Mucosa of stomach (tissue), 1 donor: ENCODE results near the gene OR6X1.

Experiments used
- H3K27me3 ChIP-seq: one replicate; pipeline ENCODE4 v1.7.0; 2013; ENCODE audit warnings: mild to moderate bottlenecking, low read length; ENCODE audit not compliant: control insufficient read depth, insufficient read depth
- H3K36me3 ChIP-seq: one replicate; pipeline ENCODE4 v1.7.0; 2013; ENCODE audit warnings: low read length; ENCODE audit not compliant: control insufficient read depth, insufficient read depth
- H3K4me1 ChIP-seq: one replicate; pipeline ENCODE4 v1.7.0; 2013; ENCODE audit warnings: mild to moderate bottlenecking, low read length; ENCODE audit not compliant: control insufficient read depth, insufficient read depth
- H3K4me3 ChIP-seq: one replicate; pipeline ENCODE4 v1.7.0; 2013; ENCODE audit warnings: low read length
- H3K9ac ChIP-seq: one replicate; pipeline ENCODE4 v1.7.0; 2013; ENCODE audit warnings: mild to moderate bottlenecking, low read length, moderate library complexity
- H3K9me3 ChIP-seq: one replicate; pipeline ENCODE4 v1.7.0; 2013; ENCODE audit warnings: mild to moderate bottlenecking, low read length, moderate library complexity; ENCODE audit not compliant: control insufficient read depth
- donor health status: Pancreatic carcinoma.

The OR6X1 gene

DNA sequence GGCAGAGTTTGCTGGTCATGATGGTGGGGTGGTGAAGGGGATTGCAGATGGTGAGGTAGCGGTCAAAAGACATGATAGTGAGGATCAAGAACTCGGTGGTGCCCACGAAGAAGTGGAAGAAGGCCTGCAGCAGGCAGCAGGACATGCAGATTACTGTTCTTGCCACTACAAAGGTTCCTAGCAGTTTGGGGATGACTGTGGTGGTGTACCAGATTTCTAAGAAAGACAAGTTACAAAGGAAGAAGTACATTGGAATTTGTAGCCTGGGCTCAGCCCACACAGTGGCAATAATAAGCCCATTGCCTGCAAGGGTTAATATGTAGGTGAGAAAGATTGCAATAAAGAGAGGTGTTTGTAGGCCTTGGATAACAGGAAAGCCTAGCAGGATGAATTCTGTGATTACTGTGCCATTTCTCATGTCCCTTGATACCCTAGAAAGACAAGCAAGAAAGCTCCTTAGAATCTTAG, at the start of gene OR6X1:
Gene OR6X1 (minus strand): TSS at position 418 of the 468 bp plus-strand sequence. CDS start 0 bp downstream, at position 418.
- H3K4me3 ChIP-seq = no peak within 1 kb of the TSS
- peaks cover 10% of the 10 kb centered on the region for H3K4me1 ChIP-seq
- no peaks in the 10 kb centered on the region for H3K9me3 ChIP-seq
- no peaks in the 10 kb centered on the region for H3K36me3 ChIP-seq
- H3K27me3 ChIP-seq = no peaks in the 10 kb centered on the region
- H3K9ac ChIP-seq = no peak within 1 kb of the TSS

- Histone ChIP-seq H3K9ac (no peak overlapping the region), H3K4me3 (no peak overlapping the region), H3K4me1 (peaks cover 15% of the 10 kb centered on the region), H3K27me3 (no peaks in the 10 kb centered on the region), H3K9me3 (no peaks in the 10 kb centered on the region), H3K36me3 (no peaks in the 10 kb centered on the region)
Observed at GRCh38 chr11:123801765-123802164, 47.4 kb upstream of the OR6X1 start.

DNA sequence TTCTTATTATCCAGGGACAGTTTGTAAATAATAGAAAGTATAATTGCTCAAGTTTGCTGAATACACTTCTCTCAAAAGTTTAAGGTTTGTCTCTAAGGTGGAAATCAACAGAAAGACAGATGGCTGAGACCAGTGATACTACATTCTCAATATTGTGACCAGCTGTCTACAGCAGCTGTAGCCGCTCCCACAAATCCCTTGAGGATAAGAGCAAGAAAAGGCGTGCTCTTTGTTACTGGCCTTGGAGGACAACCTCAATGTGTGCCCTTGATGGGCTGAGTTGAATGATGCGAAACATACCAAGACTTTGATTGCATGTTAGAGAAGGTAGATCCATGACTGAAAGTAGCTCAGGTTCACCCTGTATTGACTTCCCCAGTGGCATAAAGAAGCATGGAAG, 45.7 kb upstream of the OR6X1 start:
- no peaks in the 10 kb centered on the region for H3K9me3 ChIP-seq
- H3K9ac ChIP-seq = no peak overlapping the region
- H3K4me3 ChIP-seq = no peak overlapping the region
- no peaks in the 10 kb centered on the region for H3K27me3 ChIP-seq
- H3K4me1 ChIP-seq = peaks cover 15% of the 10 kb centered on the region
- H3K36me3 ChIP-seq = no peaks in the 10 kb centered on the region

DNA sequence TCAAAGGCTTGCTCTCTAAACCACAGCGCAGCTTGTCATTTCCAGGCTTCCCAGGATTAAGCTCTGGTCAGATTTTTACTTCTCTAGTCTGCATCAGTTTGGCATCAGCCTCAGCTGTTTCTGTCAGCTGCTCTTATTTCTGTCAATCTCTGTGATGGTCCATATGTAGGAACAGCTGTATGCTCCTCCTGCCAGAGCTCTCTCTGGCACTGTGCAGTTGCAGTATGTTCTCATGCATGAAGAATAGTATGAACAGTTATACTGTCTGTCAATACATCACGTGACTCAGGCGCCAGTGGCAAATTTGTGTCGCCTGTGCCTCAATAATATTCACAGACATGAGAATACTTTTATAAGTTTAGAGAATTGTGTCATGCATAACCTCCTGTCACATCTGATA, 45.1 kb upstream of the OR6X1 start:
- H3K9me3 ChIP-seq = no peaks in the 10 kb centered on the region

DNA sequence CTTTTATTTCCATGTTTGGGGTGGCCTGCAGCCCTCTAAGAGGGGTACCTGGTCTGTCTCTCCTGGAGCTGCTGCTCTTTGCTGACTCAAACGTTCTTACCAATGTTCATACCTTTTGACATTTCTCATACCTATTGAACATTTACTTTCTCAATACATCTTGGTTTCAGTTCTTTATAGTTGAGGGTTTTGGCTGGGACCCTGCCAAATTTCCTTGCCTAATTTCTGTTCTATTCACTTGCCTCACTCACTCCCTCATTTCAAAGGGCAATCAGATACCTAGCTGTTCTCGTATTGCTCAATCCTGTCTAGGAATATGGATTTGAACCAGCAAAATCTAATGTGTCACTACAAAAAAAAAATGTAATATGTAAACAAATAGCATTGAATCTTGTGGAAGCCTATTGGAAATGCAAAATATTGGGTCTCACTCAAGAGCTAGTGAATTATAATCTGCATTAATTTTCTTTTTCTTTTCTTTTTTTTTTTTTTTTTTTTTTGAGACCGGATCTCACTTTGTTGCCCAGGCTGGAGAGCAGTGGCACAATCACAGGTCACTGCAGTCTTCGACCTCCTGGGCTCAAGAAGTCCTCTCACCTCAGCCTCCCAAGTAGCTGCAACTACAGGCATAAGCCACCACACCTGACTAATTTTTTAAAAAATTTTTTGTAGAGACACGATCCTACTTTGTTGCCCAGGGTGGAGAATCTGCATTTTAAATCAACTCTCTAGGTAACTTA, 44.4 kb upstream of the OR6X1 start:
- H3K4me1 ChIP-seq = peaks cover 15% of the 10 kb centered on the region
- no peaks in the 10 kb centered on the region for H3K9me3 ChIP-seq
- no peaks in the 10 kb centered on the region for H3K27me3 ChIP-seq

More for the DNA sequence above, 45.1 kb upstream of the OR6X1 start:
- Histone ChIP-seq H3K27me3 (no peaks in the 10 kb centered on the region), H3K4me3 (no peak overlapping the region), H3K9ac (no peak overlapping the region), H3K4me1 (peaks cover 15% of the 10 kb centered on the region), H3K36me3 (no peaks in the 10 kb centered on the region)

DNA sequence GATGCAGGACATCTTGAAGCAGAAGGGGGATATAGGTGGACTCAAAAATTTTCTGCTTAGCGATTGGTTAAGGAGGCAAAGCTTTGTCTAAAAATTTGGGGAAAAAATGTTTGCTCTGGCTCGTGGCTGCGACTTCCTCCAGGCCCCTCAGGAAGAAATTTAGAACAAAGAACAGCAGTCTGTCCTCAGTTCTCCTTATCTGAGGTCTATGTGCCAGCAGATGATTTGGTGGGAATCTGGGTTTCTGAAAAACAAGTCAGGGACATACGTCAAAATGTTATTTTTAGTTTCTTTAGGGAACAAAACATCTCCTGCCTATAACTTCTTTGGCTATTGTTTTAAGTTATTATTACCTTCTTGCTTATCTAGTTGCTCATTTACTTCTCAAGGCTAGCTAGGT, 43.8 kb upstream of the OR6X1 start:
- Histone ChIP-seq H3K4me1 (peaks cover 15% of the 10 kb centered on the region), H3K4me3 (no peak overlapping the region), H3K9ac (no peak overlapping the region), H3K36me3 (no peaks in the 10 kb centered on the region), H3K9me3 (no peaks in the 10 kb centered on the region), H3K27me3 (no peaks in the 10 kb centered on the region)

More for the DNA sequence above, 44.4 kb upstream of the OR6X1 start:
- H3K4me3 ChIP-seq = no peak overlapping the region
- no peak overlapping the region for H3K9ac ChIP-seq
- H3K36me3 ChIP-seq = no peaks in the 10 kb centered on the region

- Histone ChIP-seq H3K4me3 (no peak overlapping the region), H3K36me3 (no peaks in the 10 kb centered on the region), H3K27me3 (no peaks in the 10 kb centered on the region), H3K9ac (no peak overlapping the region), H3K9me3 (no peaks in the 10 kb centered on the region), H3K4me1 (peaks cover 15% of the 10 kb centered on the region)
Observed at GRCh38 chr11:123797541-123797940, 43.2 kb upstream of the OR6X1 start.

- peaks cover 15% of the 10 kb centered on the region for H3K4me1 ChIP-seq
- H3K36me3 ChIP-seq = no peaks in the 10 kb centered on the region
- no peak overlapping the region for H3K9ac ChIP-seq
- H3K4me3 ChIP-seq = no peak overlapping the region
- no peaks in the 10 kb centered on the region for H3K27me3 ChIP-seq
- H3K9me3 ChIP-seq = no peaks in the 10 kb centered on the region
Observed at GRCh38 chr11:123797114-123797513, 42.8 kb upstream of the OR6X1 start.

GRCh38 chr11:123796226-123796625, 41.9 kb upstream of the OR6X1 start:
- Histone ChIP-seq H3K36me3 (no peaks in the 10 kb centered on the region), H3K9ac (no peak overlapping the region), H3K27me3 (no peaks in the 10 kb centered on the region), H3K4me3 (no peak overlapping the region), H3K4me1 (peaks cover 15% of the 10 kb centered on the region), H3K9me3 (no peaks in the 10 kb centered on the region)

DNA sequence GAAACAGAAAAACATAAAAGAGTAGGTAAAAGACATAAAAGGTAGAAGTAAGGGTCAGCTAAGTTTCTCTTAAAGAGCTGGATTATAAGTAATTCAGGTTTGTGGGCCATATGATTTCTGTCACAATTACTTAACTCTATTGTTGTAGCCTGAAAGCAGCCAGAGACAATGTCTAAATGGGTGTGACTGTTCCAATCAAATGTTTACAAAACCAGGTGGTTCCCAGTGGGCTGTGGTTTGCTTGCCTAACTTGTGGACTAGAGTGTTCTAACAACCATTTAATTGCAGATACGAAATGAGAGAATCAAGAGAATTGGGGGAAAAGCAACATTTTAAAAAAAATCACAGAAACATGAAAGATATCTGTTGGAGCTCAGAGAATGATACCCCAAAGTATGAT, 29.2 kb upstream of the OR6X1 start:
- Histone ChIP-seq H3K27me3 (no peaks in the 10 kb centered on the region), H3K4me3 (no peak overlapping the region), H3K4me1 (peaks cover 22% of the 10 kb centered on the region), H3K9ac (no peak overlapping the region), H3K36me3 (no peaks in the 10 kb centered on the region), H3K9me3 (no peaks in the 10 kb centered on the region)

DNA sequence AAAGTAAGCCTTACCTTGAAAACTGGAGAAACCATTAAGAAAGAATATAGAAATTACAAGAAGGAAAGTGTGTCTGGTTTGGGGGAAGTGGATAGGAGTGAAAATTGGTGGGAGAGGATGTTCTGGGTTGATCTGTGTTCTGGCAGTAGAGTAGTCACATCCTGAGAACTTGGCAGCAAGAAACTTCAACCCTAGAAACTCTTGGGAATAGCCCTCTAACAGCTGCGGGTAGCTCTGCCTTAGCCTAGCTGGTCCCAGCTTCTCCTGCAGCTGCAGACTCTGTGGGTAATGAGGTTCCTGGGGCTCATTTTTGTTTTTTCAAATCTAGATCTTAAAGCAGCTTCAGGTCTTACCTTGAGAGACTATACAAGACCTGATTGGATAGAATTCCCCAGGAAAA, 24.2 kb upstream of the OR6X1 start:
- Histone ChIP-seq H3K9me3 (no peaks in the 10 kb centered on the region), H3K36me3 (no peaks in the 10 kb centered on the region), H3K9ac (no peak overlapping the region), H3K27me3 (no peaks in the 10 kb centered on the region), H3K4me1 (peaks cover 14% of the 10 kb centered on the region), H3K4me3 (no peak overlapping the region)

DNA sequence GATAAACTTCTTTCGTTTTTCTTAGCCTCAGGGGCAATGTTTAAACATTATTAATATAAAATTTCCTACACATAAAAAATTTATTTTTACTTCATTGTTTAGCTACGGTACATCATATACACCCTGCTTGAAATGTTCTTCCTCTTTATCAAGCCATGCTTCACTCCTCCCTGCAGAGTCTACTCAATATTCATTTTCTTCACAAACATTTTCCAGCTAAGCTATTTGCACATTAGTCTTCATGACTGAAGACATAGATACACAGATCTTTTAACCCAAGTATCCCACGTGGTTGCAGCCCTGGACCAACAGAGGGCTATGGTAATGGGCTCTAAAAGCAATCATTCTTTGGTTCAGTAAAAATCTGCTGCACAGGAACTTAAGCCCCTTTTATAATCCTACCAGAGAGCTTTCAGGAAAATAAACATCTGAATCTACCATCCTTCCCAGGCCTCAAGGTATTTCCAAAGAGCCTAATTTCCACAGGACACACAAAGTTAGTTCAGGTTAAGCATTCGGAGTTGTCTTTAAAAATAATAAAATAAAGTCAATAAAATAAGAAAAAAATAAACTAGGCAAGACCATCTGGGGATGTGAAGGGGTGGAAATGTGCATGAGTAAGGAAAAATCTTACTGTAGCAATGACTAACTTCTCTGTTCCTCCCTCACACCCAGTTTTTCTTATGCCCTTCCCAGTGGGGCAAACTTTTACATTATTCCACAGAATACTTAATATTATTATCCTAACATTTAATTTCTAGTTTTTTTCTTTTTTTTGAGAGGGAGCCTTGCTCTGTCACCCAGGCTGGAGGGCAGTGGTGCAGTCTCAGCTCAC, 21.6 kb upstream of the OR6X1 start:
- H3K9ac ChIP-seq = no peak overlapping the region
- no peaks in the 10 kb centered on the region for H3K36me3 ChIP-seq
- H3K27me3 ChIP-seq = no peaks in the 10 kb centered on the region
- no peak overlapping the region for H3K4me3 ChIP-seq
- H3K4me1 ChIP-seq = no peaks in the 10 kb centered on the region
- H3K9me3 ChIP-seq = no peaks in the 10 kb centered on the region
